GM18867 (cell line): ENCODE measurements around the gene DTNBP1.

Experiments used
- ATAC-seq: cut with Tn5 transposase; IDR thresholded peaks from one replicate; pipeline ENCODE4 v1.9.1; 2021; ENCODE audit warnings: mild to moderate bottlenecking, moderate library complexity; ENCODE audit not compliant: unreplicated experiment

The DTNBP1 gene

DNA sequence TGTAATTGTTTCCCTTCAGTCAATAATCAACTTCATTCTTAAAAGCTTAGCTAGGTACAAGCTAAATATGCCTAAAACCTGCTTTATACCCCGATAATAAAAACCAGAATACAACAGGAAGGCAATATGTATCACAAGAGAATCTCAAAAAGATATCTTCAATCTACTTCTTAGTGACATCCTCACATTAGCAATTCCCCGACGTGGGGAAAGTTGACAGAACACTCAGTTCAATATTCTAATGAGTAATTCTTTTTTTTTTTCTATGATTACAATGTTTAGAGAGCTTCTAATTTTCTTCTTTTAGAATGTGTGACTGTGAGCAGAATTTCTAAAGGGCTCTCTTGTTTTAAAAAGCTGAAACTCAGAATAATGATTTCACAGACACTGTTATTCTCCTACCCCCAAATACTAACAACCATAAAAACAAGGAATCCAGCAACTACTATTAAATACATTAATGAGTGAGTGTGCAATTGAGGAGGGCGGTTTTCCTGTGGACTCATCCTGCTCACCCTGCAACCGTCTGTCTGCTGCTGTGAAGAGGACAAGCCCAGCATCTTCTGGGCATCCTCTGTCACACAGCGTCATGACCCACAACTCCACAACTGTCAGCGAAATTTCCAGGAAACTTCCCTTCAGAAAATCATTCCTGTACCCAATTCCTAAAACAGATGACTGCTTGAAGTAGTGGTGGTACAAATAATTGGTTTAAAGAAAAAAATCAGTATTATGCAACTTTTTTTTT, 68.1 kb downstream of the DTNBP1 start:
- no peak for ATAC-seq

DNA sequence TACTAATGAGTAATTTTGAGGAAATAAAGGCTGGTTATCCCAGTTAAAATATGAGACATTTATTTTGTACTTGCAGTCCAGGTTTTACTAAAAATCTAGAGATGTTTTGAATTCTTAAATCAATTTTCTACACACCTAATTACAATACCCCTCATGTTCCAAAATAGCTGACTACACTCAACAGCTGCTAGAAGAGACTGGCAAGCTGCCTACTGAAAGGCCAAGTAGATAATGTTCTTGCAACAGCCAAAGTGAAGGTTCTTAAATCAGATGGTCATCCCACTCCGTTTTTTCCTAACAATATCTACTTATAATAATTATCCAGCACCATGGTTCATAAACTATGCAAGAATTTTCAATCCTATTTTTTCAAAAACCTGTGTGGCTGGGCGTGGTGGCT, 69.0 kb downstream of the DTNBP1 start:
- no peak for ATAC-seq

- no peak for ATAC-seq
These were observed 70.2 kb downstream of the DTNBP1 start for GRCh38 chr6:15592610-15593009.

GRCh38 chr6:15588971-15589634, 73.7 kb downstream of the DTNBP1 start:
- no peak for ATAC-seq

GRCh38 chr6:15586503-15586902, 76.3 kb downstream of the DTNBP1 start:
- no peak for ATAC-seq

- no peak for ATAC-seq
These were observed 77.0 kb downstream of the DTNBP1 start for GRCh38 chr6:15585760-15586214.

DNA sequence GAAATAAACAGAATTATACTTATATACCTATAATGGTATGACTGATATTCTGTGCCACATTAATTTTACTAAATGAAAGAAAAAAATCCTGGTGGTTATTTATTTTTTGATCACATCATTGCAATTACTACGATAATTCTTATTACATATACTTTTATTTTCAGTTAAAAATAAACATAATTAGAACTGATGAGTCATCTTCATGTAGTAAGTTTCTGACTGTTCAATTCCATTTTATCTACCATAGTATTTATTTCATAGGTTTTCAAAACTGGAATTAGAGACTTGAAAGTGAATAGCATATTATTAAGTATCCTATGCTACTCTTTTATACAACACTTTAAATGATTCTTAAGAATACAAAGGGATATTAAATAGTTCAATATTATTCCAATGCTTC, 80.3 kb downstream of the DTNBP1 start:
- no peak for ATAC-seq

GRCh38 chr6:15581751-15582150, 81.1 kb downstream of the DTNBP1 start:
- no peak for ATAC-seq

GRCh38 chr6:15580326-15580725, 82.5 kb downstream of the DTNBP1 start:
- ATAC-seq, result no peak

GRCh38 chr6:15578716-15579391, 84.0 kb downstream of the DTNBP1 start:
- peak; percentile 57 for ATAC-seq

DNA sequence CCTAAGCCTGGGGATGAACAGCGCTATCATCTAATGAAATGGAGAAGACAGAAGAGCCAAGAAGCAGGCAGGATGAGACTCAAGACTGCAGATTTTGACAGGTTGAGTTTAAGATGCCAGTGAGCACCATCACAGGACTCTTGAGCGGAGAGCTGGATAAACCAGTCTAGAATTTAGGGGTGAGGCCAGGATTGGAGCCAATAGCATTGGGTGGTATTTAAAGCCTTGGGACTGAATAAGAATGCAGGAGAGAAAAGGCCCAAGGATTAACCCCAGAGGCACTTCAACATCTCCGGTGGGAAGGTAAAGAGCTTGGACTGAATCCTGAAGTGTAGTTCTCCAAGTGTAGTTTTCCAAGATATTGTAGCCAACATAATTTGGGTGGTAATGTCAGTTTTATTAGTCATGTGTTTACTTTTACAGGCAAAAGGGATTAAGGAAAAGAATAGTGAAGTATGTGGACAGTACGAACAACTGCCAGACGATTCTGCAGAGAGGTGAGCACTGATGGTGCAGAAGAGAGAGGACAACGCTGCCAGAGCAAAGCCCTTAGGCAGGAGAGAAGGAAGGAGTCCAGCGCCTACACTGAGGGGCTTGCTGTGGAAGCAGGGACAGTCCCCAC, 85.2 kb downstream of the DTNBP1 start:
- no peak for ATAC-seq

DNA sequence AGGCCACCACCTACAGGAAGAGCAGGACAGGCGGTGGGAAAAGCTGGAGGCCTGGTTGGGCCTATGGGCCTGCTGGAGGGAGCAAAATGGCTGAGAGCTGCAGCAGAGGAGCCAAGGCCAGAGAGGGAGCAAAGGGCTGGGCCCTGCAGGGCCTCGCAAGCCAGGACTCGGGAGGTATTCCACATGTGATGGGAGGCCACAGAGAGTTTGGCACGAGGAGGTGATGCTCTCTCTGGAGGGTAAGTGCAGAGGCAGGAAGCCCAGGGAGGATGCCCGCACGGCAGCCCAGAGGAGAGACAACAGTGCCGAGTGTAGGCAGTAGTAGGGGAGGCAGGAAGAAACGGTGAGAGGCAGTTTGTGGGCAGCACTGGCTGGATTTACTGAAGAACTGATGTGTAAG, 85.7 kb downstream of the DTNBP1 start:
- no peak for ATAC-seq

- ATAC-seq, result no peak
These were observed 87.3 kb downstream of the DTNBP1 start for GRCh38 chr6:15575357-15576033.

- no peak for ATAC-seq
These were observed 88.3 kb downstream of the DTNBP1 start for GRCh38 chr6:15574486-15574885.

DNA sequence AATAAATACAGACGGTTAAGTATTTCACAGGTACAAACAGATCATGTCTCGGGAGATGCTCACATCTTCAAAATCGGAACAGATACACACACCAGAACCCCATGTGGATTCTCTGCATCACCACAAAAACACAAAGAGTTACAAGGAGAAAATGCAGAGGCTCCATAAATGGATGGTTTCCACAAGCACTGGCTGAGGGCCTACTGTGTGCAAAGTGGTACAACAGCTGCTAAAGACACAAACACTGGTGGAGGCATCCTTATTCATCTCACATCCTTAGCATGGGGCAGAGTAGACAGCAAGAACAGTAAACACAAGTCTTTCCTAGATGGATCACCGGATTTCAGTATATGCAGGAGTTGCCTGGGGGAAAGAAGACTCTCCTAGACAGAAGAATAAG, 88.8 kb downstream of the DTNBP1 start:
- no peak for ATAC-seq

DNA sequence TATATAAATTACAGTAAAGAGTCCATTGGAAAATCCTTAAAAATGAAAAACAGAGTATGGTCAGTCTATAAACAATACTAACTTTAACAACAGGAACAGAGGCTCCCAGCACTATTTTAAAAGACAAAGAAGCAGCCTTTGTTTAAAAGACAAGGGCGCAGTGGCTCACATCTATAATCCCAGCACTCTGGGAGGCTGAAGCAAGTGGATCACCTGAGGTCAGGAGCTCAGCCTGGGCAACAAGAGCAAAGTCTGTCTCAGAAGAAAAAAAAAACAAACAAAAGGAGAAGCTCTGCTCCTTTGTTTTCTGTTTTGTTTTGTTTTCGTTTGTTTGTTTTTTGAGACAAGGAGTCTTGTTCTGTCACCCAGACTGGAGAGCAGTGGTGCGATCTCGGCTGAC, 89.4 kb downstream of the DTNBP1 start:
- no peak for ATAC-seq

DNA sequence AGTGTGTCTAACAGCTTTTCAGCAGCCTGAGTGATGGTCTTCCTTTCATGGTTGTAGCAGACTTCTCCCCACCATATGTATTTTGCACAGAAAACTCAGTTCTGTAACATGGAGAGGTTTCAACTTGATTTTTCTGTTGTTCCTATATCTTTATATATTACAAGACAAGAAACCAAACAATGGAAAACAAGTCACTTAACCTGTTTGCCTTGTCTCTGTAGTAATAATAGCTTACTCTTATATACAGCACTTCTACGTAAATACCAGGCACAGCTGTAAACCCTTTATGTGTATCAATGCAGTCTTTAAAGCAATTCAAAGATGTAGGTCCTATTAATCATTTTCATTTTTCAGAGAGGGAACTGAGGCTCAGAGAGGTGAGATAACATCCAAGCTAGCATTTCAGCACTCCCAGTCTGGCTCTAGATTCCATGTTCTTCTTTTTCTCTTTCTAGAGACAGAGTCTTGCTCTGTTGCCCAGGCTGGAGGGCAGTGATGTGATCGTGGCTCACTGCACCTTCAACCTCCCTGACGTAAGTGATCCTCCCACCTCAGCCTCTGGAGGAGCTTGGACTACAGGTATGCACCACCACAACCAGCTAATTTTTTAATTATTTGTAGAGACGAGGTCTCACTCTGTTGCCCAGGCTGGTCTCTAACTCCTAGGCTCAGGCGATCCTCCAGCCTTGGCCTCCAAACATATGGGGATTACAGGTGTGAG, 90.4 kb downstream of the DTNBP1 start:
- ATAC-seq, result no peak

- no peak for ATAC-seq
These were observed 92.7 kb downstream of the DTNBP1 start for GRCh38 chr6:15570171-15570570.

- ATAC-seq, result no peak
These were observed 93.5 kb downstream of the DTNBP1 start for GRCh38 chr6:15569035-15569995.
